DLD1 (cell line): ENCODE results near the gene CCR7.

ENCODE experiments used
- in situ Hi-C: cut with HindIII; loops from 2 replicates; pipeline ENCODE4 v1.10.0; 2017; ENCODE audit warnings: low sequenced_read_pairs

The CCR7 gene

DNA sequence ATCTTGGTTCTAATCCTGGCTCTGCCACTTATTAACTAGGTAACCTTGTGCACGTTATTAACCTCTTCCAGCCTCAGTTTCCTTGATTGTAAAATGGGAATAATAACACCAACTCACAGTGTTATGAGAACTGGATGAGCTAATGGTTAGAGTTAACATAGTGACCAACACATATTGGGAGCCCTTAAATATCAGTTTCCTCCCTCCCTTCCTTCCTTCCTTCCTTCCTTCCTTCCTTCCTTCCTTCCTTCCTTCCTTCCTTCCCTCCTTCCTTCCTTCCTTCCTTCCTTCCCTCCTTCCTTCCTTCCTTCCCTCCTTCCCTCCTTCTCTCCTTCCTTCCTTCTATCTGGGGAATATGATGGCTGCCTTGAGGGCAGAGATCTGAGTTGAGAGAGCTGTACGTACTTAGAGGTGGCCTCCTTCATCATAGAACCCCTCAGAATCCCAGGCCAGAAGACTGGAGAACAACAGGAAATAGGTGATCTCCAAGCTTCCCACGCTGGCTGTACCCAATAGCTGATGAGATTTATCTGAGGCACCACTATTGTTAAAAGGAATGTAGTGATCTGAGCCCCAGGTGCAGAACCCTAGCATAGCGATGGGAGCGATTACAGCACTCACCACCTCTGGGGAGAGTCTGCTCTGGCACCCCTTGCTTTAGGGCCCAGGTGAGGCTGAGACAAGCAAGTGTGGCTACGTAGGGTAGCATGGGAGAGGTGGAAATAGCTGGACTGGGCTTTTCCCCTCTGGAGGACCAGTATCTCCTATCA, 26.2 kb downstream of the CCR7 start:
- in situ Hi-C loops, result no loop called here

DNA sequence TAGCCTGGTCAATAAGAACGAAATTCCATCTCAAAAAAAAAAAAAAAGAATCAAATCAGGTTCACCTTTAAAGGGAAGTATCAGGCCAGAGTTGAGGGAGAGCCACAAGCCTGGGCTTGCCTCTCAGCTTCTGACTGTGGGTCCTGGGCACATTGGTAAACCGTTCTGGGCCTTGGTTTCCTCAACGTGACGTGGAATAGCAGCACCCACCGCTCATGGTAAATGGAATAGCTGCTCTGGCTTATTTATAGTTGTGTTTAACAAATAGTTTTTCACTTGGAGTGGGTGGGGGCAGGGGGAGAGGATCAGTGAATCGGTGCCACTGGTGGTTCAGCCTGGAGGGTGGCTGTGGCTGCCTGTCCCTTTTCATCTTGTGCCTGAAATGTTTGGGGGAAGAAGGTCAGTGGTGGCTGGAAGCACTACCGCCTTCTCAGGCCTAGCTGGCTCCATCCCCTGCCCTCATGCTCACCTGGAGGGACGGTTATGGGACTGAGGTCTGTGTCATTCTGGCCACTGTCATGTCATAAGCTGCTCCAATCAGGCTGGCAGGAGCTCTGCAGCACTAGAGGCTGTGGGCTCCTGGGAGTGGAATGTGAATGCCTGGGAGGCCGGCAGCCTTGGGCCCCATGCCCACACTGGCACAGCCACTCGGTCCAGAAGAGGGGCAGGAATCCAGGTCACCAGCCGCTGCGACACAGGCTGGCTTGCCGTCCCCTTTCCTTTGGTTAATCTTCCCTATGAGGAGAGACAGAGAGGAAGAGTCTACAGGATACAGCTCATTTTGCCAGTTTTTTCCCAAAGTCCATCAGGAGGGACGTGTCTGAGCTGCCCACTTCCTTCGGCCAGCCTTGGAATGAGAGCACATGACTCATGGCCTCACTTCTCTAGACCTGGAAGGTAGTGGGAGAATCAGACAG, 27.0 kb downstream of the CCR7 start:
- in situ Hi-C loops, result no loop called here

DNA sequence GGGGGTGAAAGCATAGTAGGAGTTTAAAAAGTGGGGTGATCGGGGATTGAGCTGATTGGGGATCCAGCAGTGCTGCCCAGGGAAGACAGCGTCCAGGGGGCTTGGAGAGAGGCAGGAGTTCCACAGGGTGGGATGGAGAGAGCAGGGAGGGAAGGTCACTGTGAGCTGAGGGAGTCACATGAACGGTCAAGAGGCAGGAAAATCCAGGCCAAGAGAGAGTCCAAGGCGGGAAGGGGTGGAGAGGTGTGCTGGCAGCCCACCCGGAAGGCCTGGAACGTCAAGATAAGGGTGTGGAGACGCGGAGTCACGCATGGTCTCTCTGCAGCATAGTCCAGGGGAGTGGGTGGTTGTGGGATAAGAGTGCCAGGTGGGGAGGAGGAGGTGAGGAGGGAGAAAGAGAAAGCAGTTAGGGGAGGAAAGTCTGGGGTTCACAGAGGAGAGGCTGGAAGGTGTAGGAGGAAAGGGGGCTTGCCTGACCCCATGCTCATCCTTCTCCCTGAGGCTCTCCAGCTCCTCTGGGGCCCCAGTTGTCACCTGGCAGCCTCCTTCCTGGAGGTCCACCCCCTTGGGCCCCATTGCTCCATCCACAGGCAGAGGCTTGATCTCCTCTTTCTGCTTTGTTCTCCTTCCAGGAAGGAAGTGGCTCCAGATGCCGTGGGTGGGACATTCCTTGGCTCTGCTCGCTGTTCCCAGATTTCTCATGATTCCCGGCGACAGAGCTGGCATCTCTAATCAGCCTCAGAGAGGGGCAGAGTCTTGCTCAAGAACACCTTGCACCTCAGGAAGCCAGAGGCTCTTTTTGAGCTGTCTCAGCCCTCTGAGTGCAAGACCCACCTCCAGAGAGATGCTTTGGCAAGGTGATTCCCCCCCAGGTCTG, 28.7 kb downstream of the CCR7 start:
- in situ Hi-C loops, result no loop called here

DNA sequence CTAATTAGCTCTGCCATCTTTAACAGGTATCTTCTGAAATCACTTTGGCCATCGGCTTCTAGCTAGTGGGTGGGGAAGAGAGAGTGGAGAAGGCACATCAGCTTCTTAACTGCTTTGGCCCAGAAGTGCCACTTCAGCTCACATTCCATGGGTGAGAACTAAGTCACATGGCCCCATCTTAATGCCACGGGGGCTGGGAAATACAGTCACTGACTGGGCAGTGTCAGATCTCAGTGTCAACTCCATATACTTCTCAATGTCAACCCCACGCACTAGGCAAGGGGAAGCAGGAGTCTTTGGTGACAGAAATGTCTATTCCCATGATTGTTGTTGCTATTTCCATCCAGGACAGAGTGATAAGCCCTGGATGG, 29.4 kb downstream of the CCR7 start:
- in situ Hi-C loops, result no loop called here

DNA sequence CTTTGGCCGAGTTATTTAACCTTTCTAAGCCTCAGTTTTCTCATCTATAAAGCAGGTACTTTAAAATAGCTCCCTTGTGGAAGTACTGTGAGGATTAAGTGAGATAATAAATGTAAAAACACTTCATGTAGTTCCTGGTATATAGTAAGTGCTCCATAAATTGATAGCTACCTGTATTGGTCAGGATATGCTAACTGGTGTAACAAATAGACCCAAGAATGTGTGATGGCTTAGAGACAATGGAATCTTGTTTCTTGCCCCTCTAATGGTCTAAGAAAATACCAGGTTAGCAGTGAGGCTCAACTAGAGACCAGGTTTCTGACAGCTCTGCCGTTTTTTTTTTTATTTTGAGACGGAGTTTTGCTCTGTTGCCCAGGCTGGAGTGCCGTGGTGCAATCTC, 29.8 kb downstream of the CCR7 start:
- in situ Hi-C loops, result no loop called here

DNA sequence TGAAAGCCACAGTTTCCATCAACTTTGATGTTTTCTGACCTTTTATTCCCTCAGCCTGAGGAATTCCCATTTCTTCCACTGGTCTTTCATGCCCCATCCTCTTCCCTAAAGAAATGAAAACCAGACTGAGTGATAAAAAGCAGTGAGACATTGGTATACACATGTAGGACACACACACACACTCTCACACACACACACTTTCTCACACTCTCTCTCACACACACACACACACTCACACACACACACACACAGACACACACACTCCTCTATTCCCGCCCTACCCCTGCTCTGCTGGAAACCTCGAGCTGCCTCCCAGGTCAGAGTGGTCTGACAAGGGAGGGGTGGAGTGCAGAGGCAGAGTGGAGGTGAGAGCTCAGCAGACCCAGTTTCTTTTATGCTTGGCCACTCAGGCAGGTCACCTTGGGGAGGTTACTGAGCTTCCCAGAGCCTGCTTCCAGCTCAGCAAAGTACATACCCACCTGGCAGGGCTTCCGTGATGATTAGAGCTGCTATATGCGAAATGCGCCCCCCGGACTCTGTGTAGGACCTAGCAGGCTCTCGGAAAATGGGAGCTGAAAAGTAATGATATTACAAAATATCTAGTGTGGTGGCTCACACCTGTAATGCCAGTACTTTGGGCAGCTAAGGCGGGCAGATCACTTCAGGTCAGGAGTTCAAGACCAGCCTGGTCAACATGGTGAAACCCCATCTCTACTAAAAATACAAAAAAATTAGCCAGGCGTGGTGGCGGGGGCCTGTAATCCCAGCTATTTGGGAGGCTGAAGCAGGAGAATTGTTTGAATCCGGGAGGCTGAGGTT, 30.7 kb downstream of the CCR7 start:
- in situ Hi-C loops, result loop anchor here (5.0 kb wide), 1 partner anchor 87 kb away; no protein-coding TSS in a partner anchor

DNA sequence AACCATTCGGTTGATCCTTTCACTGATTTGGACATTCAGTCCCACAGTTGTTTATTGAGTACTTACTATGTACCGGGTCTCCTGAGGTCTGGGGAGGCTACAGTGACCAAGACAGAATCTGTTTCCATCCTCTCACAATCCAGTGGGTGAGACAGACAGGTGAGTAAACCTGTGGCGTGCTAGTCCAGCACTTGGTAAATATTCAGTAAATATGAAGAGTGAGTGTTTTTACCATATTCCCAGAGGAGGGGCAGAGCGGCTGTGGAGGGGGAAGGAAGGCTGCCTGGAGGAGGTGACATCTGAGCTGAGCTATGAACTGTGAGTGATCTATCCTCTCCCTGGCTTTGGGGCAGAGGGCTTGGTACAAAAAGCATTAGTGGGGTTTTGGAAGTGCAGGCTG, 31.4 kb downstream of the CCR7 start:
- in situ Hi-C loops, result loop anchor here (5.0 kb wide), 1 partner anchor 87 kb away; no protein-coding TSS in a partner anchor

DNA sequence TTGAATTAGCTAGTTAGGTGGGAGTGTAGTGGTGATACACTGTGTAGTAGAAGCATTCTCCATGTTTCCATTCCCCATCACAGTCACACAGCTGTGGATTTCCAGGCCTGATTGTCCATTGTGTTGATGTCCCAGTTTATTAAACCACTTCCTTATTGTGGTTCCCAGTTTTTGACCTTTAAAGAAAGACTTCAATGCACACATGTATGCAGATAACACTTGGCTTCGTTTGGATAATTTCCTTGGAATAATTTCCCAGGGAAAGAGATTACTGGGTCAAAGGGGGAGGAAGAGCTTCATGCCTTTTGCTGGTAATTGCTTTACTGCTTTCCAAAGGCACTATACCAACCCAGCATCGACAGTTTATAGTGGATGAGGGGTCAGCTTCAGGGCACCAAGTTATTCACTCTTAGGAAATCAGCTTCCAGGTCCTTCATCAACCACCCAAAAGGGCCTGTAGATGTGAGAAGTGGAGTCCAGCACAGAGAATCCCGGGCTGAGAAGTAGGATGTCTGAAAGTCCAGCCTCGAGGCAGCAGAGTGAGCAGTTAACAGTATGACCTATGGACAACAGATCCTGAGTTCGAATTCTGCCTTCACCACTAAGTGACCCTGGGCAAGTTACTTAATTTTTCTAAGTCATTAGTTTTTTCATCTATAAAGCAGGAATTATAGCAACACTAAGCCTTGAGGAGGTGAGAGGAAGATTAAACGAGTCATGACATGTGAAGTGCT, 32.6 kb downstream of the CCR7 start:
- in situ Hi-C loops, result loop anchor here (5.0 kb wide), 1 partner anchor 85 kb away; no protein-coding TSS in a partner anchor

DNA sequence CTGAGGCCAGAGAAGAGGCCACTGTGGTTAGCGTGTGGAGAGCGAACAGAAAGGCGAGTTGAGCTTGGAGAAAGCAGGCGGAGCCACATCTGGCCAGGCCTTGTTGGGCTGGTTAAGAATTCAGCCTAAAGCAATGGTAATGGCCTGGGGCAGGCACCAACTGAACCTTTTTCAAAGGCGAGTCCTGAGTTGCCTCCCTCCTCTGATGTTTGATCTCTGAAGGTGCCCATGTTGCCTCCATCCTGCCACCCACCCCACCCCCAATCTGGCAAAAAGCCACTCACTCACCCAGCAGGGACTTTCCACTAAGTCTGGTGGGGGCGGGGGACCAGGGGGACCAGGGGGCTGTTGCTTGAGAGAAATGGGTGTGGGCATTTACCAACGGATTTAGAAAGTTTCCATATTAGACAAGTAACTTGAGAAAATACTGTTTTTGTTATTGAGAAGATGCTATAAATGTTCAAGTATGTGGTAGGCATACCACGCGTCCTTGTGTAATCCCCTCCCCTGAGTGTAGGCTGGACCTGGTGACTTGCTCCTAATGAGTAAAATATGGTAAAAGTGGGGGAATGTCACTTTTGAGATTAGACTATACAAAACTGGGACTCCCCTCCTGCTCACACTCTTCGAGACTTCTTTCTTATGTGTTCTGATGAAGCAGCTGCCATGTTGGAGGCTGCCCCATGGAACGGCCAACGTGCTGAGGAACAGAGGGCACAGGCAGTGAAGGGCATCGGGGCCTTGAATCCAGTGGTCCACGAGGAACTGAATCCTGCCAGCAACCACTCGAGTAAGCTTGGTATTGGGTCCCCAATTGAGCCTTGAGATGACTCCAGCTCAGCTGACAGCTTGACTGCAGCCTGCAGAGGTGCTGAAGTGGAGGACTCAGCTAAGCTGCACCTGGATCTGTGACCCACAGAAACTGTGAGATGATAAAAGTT, 34.0 kb downstream of the CCR7 start:
- in situ Hi-C loops, result loop anchor here (5.0 kb wide), 1 partner anchor 84 kb away; no protein-coding TSS in a partner anchor

DNA sequence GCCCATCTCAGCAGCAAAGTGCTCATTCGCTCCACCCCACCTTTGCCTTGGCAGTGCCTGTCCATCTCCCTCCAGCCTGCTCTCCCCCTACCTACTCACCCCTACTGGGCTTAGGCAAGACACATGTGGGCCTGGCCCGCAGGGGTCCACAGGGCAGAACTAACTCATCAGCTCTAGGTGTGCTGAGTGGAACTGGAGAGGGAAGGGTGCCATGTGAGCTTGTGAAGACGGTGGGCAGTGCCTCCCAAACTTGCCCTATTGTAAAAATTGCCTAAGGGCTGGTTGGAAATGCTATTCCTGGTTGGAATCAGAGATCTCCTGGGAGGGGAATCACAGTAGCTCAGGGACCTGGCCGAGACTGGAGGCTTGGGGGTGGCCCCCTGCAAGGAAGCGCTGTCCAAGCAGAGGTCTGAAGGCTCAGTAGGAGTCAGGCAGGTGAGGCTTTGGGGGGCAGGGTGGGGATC, 34.7 kb downstream of the CCR7 start:
- in situ Hi-C loops, result loop anchor here (5.0 kb wide), 1 partner anchor 83 kb away; no protein-coding TSS in a partner anchor

DNA sequence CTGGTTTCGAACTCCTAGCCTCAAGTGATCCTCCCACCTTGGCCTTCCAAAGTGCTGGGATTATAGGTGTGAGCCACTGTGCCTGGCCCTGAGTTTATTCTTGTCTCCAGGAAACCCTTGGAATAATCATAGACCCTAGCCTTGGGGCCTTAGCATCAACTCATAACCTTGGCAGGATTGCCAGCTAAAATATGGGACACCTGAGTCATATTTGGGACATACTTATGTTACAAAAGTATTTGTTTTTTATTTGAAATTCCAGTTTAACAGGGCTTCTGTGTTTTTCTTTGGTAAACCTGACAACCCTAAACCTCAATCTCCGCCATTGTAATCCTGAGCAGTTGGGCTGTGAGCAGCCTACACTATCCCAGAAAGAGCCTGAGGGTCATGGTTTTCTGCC, 35.3 kb downstream of the CCR7 start:
- in situ Hi-C loops, result loop anchor here (5.0 to 10.0 kb wide), 2 partner anchors 83 to 105 kb away; no protein-coding TSS in a partner anchor

DNA sequence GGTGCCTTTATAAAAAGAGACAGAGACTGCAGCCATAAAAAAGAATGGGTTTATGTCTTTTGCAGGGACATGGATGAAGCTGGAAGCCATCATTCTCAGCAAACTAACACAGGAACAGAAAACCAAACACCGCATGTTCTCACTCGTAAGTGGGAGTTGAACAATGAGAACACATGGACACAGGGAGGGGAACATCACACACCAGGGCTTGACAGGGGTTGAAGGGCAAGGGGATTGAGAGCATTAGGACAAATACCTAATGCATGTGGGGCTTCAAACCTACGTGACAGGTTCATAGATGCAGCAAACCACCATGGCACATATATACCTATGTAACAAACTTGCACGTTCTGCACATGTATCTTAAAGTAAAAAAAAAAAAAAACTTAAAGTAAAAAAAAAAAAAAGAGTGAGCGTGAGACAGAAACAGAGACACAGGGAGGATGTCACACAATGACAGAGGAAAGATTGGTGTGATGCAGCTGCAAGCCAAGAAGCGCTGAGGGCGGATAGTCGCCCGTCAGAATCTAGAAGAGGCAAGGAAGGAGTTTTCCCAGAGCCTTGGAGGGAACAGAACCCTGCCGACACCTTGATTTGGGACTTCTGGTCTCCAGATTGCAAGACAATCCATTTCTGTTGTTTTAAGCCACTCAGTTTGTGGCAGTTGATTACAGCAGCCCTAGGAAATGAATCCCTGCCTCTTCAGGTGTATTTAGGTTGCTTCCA, 36.4 kb downstream of the CCR7 start:
- in situ Hi-C loops, result loop anchor here (10.0 kb wide), 1 partner anchor 104 kb away; no protein-coding TSS in a partner anchor

DNA sequence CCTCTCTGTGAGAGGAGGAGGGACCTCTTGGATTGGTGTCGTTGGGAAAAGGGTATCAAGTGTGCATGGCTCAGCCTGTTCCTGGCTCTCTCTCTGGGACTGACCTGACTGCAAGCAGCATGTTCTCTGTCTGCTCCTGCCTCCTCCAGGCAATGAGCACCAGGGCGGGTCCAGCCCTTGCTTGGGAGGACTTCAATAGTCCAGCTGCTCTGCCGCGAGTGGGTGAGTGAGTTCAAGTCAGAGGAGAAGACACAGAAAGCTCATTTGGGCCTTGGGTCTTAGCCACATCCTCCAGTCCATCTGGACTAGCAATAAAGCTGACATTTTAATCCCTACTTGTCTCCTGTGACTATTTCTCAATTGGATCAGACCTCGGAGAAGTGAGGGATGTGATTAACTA, 38.6 kb downstream of the CCR7 start:
- in situ Hi-C loops, result loop anchor here (10.0 kb wide), 1 partner anchor 102 kb away; no protein-coding TSS in a partner anchor

DNA sequence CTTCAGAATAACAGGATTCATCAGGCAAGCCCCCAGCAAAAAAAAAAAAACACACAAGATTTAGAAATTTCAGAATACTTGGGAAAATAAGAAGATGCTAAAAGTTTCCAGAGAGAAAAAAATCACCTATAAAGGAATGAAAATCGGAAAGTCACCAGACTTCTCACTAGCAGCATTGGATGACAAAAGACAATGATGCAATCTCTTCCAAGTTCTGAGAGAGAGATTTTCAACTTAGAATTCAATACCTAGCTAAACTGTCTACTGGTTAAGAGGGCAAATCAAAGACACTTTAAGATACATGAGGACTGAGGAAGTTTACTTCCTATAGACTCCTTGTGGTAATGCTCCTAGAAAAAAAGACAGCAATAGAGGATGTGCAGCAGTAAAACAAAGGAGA, 40.0 kb downstream of the CCR7 start:
- in situ Hi-C loops, result loop anchor here (10.0 kb wide), 1 partner anchor 100 kb away; no protein-coding TSS in a partner anchor

DNA sequence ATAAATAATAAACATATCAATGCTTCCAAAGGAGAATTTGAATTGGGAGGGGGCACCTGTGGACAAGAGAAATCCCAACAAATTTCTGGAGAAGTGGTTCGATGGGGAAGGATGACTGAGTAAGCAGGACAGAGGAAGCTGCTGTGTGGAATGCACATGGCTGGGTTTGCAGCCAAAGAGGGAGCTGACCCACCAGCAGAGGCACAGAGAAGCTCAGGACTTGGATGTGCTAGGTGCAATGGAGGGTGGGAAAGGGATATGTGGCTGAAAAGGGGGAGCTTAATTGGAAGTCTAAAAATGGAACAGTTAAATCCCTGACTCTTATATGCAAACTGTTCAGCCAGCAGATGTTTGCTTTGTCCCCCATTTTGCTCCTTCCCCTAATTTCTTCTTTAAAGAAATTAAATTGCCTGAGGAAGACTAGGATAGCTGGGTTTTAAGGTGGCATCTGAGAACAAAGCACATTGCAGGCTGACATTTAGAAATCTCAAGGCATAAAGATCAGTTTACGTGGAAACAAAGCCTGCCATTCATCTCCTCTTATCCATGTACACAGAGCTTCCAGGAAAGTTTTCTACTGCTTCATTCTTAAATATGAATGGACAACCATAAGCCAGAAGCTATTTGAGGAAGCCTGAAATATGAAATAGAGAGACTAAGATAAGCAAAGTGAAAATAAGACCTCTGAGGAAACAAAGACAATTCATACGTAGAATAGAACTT, 40.9 kb downstream of the CCR7 start:
- in situ Hi-C loops, result loop anchor here (10.0 kb wide), 1 partner anchor 100 kb away; no protein-coding TSS in a partner anchor

DNA sequence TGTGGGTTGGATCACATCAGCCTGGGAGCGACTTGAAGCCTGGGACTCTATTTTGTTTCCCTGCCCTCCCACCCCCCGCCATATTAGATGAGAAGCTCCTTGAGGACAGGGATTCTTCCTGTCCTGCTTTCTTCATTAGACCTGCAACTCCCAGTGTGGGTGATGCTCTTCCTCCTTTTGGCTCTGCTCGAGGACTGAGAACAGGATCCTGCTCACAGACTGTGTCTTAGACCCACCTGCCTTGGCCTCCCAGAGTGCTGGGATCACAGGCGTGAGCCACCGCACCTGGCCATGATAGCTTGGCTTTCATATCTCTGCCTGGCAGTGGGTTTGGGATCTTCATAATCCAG, 42.3 kb downstream of the CCR7 start:
- in situ Hi-C loops, result loop anchor here (10.0 kb wide), 1 partner anchor 98 kb away; no protein-coding TSS in a partner anchor
